K562 (cell line): ENCODE data around the gene KRTAP9-2. TPM values are rescaled to one million over a fixed set of nuclear protein-coding genes. Genes with fewer than 3 reads are reported as not detected.

Experiments
- ATAC-seq: fragments of 200-7000 bp; cut with Tn5 transposase; 3 replicates; pipeline ENCODE4 v1.9.1; 2020; ENCODE audit warnings: moderate library complexity
- BruUV-seq: library from RNA; stranded (reverse); fragments of 400-500 nt; replicated peaks from 2 replicates; lab custom pipeline; 2021; lab: Mats Ljungman, UMichigan
- CTCF ChIA-PET: fragments of 300-600 bp; formaldehyde crosslinking; extraction: SDS; loops from one replicate; lab custom pipeline; 2021; ENCODE audit warnings: low intra/inter-chr PET ratio; lab: Yijun Ruan, JAX
- POLR2A ChIA-PET: fragments of 300-600, 350-650 bp; sonication (Branson Sonifier 250); formaldehyde crosslinking; extraction: SDS; loops from one replicate; lab custom pipeline; 2021; ENCODE audit warnings: antibody characterized with exemption, inconsistent platforms; lab: Yijun Ruan, JAX
- DNase-seq, 4 experiments: peaks; one replicate each; pipeline versions ENCODE4 v3.0.0 to v3.0.0-alpha.2; 2011 to 2018; ENCODE audit warnings: low spot score in 3 of 4, mixed read lengths in 3 of 4; ENCODE audit errors: extremely low read depth in 1 of 4
- FAIRE-seq: peaks from 2 replicates; lab custom pipeline; 2011; peaks lifted over from hg19 to GRCh38; lab: Jason Lieb, UNC
- H2AFZ ChIP-seq: 2 replicates; pipeline ENCODE4 v1.6.0; 2011; ENCODE audit warnings: low read depth, low read length, control low read depth, inconsistent platforms
- H3K27ac ChIP-seq: fragments of 200-600 bp; 3 replicates; pipeline ENCODE4 v1.8.0; 2011; ENCODE audit warnings: low read depth, mild to moderate bottlenecking, control low read depth, inconsistent platforms, low read length, moderate library complexity, mixed read lengths; ENCODE audit errors: extremely low read depth
- H3K27me3 ChIP-seq, 2 experiments: fragments of 300-600 bp in 1 of 2; 2 replicates in 1 of 2; 3 replicates in 1 of 2; pipeline versions ENCODE4 v1.6.0 to v1.8.0; 2011; ENCODE audit warnings: inconsistent platforms in 2 of 2, low read length in 2 of 2, mild to moderate bottlenecking in 1 of 2, mixed read lengths in 1 of 2, moderate library complexity in 1 of 2; ENCODE audit not compliant: control insufficient read depth in 2 of 2, insufficient read depth in 2 of 2
- H3K36me3 ChIP-seq: fragments of 300-600 bp; 3 replicates; pipeline ENCODE4 v1.8.0; 2011; ENCODE audit warnings: mild to moderate bottlenecking, low read length, inconsistent platforms; ENCODE audit not compliant: control insufficient read depth, insufficient read depth
- H3K4me1 ChIP-seq, 2 experiments: fragments of 200-600 bp in 1 of 2; replicated peaks in 1 of 2; 2 replicates in 1 of 2; 3 replicates in 1 of 2; pipeline versions ENCODE4 v1.5.1 to v1.8.0; 2011; ENCODE audit warnings: inconsistent platforms in 2 of 2, low read length in 2 of 2, mild to moderate bottlenecking in 1 of 2, mixed read lengths in 1 of 2, moderate library complexity in 1 of 2; ENCODE audit not compliant: control insufficient read depth in 2 of 2, insufficient read depth in 2 of 2
- H3K4me2 ChIP-seq: 2 replicates; pipeline ENCODE4 v1.6.1; 2011; ENCODE audit warnings: low read length, control low read depth, inconsistent platforms, mixed read lengths; ENCODE audit not compliant: insufficient read depth
- H3K4me3 ChIP-seq: fragments of 200-600 bp; sonication (generic), shearing (Covaris generic); 2 replicates; pipeline ENCODE4 v1.5.1; 2016; ENCODE audit warnings: control low read depth, inconsistent platforms
- H3K79me2 ChIP-seq: fragments of 200-600 bp; 3 replicates; pipeline ENCODE4 v1.8.0; 2011; ENCODE audit warnings: low read length, inconsistent platforms; ENCODE audit not compliant: control insufficient read depth, insufficient read depth
- H3K9ac ChIP-seq, 2 experiments: 2 replicates each; pipeline versions ENCODE4 v1.6.0 to v1.6.1; 2011; ENCODE audit warnings: low read depth in 2 of 2, low read length in 2 of 2, control low read depth in 1 of 2, inconsistent platforms in 1 of 2, mild to moderate bottlenecking in 1 of 2, mixed read lengths in 1 of 2; ENCODE audit not compliant: insufficient read depth in 1 of 2
- H3K9me1 ChIP-seq: one replicate; pipeline ENCODE4 v1.6.0; 2011; ENCODE audit warnings: inconsistent platforms, mild to moderate bottlenecking, low read length, moderate library complexity; ENCODE audit not compliant: control insufficient read depth, insufficient read depth
- H3K9me3 ChIP-seq: replicated peaks from 2 replicates; pipeline ENCODE4 v1.5.1; 2011; ENCODE audit warnings: low read depth, low read length, inconsistent platforms; ENCODE audit not compliant: control insufficient read depth, insufficient read depth
- H4K20me1 ChIP-seq: replicated peaks from 2 replicates; pipeline ENCODE4 v1.6.1; 2011; ENCODE audit warnings: low read length, inconsistent platforms, mixed read lengths; ENCODE audit not compliant: control insufficient read depth, insufficient read depth
- FOXA1 ChIP-seq: fragments of 450-650 bp; IDR thresholded peaks from 2 replicates; pipeline ENCODE4 v1.6.1; 2016; ENCODE audit warnings: mild to moderate bottlenecking, borderline replicate concordance
- GTF2E2 ChIP-seq: fragments of 200-800 bp; sonication (Bioruptor generic); IDR thresholded peaks from 2 replicates; pipeline ENCODE4 v1.6.1; 2016; ENCODE audit warnings: missing genetic modification characterization, missing compliant biosample characterization
- HDAC2 ChIP-seq: fragments of 450-650 bp; IDR thresholded peaks from 2 replicates; pipeline ENCODE4 v1.6.1; 2016; ENCODE audit warnings: mild to moderate bottlenecking
- HMG20B ChIP-seq: fragments of 250-450 bp; sonication (Bioruptor Pico); IDR thresholded peaks from 2 replicates; pipeline ENCODE4 v1.5.0; 2021; ENCODE audit warnings: mild to moderate bottlenecking
- JUND ChIP-seq, 2 experiments: IDR thresholded peaks; 2 replicates in 1 of 2; 3 replicates in 1 of 2; pipeline ENCODE4 v1.6.1; 2011; ENCODE audit warnings: borderline replicate concordance in 2 of 2, low read depth in 2 of 2, low read length in 2 of 2, improper control_type of control experiment in 1 of 2, missing biosample characterization in 1 of 2, missing genetic modification characterization in 1 of 2, missing genetic modification reagents in 1 of 2
- KAT7 ChIP-seq: sonication (generic); formaldehyde crosslinking; IDR thresholded peaks from 2 replicates; pipeline ENCODE4 v1.8.0; 2022; ENCODE audit warnings: missing genetic modification reagents, mild to moderate bottlenecking, borderline replicate concordance
- ZNF253 ChIP-seq: fragments of 250-450 bp; sonication (Bioruptor Pico); conservative IDR thresholded peaks from 2 replicates; pipeline ENCODE4 v1.6.1; 2021; ENCODE audit warnings: mild to moderate bottlenecking
- whole genome bisulfite sequencing: fragments of 100-300 bp; shearing (Covaris generic); methylation state at CpG from one replicate; pipeline ENCODE4 v1.1.6; 2016; ENCODE audit warnings: low coverage, mixed read lengths; ENCODE audit not compliant: insufficient coverage; ENCODE audit errors: missing lambda C conversion rate; 5-methylcytosine and 5-hydroxymethylcytosine counted together
- in situ Hi-C: fragments of 300-500 bp; cut with MboI; formaldehyde crosslinking; loops from 4 replicates; pipeline ENCODE4 v1.15.0; 2018; ENCODE audit warnings: inconsistent platforms, mixed read lengths
- intact Hi-C: fragments of 100-400 bp; cut with micrococcal nuclease; formaldehyde crosslinking; loops from 2 replicates; pipeline ENCODE4 v1.14.2; 2022
- polyA plus RNA-seq, 8 experiments: library from polyadenylated mRNA; depleted of rRNA in 4 of 8; stranded (reverse) in 5 of 8; unstranded in 3 of 8; fragments of >200 nt; fragmentation: Nextera tagmentation in 2 of 8; fragmentation: Illumina TruSeq in 1 of 8; extraction: Ambion mirVana in 2 of 8; extraction: Trizol in 1 of 8; gene quantifications; 2 replicates each; pipeline versions ENCODE4 v1.2.1 to v1.2.3, GENCODE V29; 2011 to 2014; ENCODE audit warnings: inconsistent platforms in 1 of 8, missing spikeins in 1 of 8
- total RNA-seq, 7 experiments: library from RNA; depleted of rRNA in 6 of 7; stranded (reverse); fragments of >200 nt in 6 of 7; fragmentation: Illumina TruSeq in 2 of 7; extraction: Trizol in 2 of 7; gene quantifications; 2 replicates each; pipeline versions ENCODE4 v1.2.1 to v1.2.3, GENCODE V29; 2011 to 2021; ENCODE audit warnings: low replicate concordance in 1 of 7
- TF ChIP-seq, protein P1 (sequence below): fragments of 450-650 bp; IDR thresholded peaks from 2 replicates; pipeline ENCODE4 v1.6.1; 2016
- TF ChIP-seq, protein P2 (sequence below): fragments of 450-650 bp; IDR thresholded peaks from 2 replicates; pipeline ENCODE4 v1.6.1; 2016; ENCODE audit warnings: low read depth
- TF ChIP-seq, protein P3 (sequence below): fragments of 450-650 bp; formaldehyde crosslinking; IDR thresholded peaks from 2 replicates; pipeline ENCODE4 v1.4.0; 2020; ENCODE audit warnings: mild to moderate bottlenecking, moderate library complexity

Gene KRTAP9-2
- total and polyA plus RNA-seq, 9 of the 15 experiments (the other 6 are each of a cell fraction or from before 2014, with no cell fraction given), result not detected

DNA sequence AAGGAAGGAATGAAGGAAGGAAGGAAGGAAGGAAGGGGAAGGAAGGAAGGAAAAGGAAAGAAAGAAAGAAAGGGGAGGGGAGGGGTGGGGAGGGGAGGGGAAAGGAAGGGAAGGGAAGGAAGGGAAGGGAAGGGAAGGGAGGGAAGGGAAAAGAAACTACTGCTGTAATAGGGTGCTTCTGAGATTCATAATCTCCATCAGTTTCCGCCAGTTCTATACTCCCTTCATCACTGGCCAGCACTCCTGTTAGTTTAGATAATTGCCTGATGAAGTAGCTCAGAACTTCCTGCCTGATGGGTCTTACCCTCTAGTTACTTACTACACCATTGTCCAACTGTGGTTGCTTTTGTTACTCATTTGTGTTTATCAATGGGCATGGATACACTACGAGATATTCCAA is 36.8 kb downstream of the KRTAP9-2 start:
- no peak overlapping the region for H3K27ac ChIP-seq

More for the DNA sequence above, 36.8 kb downstream of the KRTAP9-2 start:
- no peaks in the 10 kb centered on the region for H4K20me1 ChIP-seq
- no peak overlapping the region for H2AFZ ChIP-seq
- BruUV-seq, result no TSS peak
- no peaks in the 10 kb centered on the region for H3K27me3 ChIP-seq
- no peaks in the 10 kb centered on the region for H3K4me1 ChIP-seq
- FAIRE-seq (no peak), DNase-seq (peak in 2 of 4 experiments; percentile 1), ATAC-seq (no peak)
- no peak overlapping the region for H3K4me2 ChIP-seq
- 0% methylated on average over 1 of the region's 2 CpGs for WGBS
- H3K9ac ChIP-seq, result no peak overlapping the region
- no peaks in the 10 kb centered on the region for H3K79me2 ChIP-seq
- no peaks in the 10 kb centered on the region for H3K36me3 ChIP-seq
- H3K9me3 ChIP-seq, result no peaks in the 10 kb centered on the region
- POLR2A ChIA-PET, result no interaction called here
- TF ChIP-seq HMG20B (no peak), KAT7 (CRISPR knock-in tag) (no peak), FOXA1 (no peak), HDAC2 (no peak), JUND (IDR thresholded peaks at IDR 0.05; ENCODE audit: borderline replicate concordance, low read depth, low read length) (no peak), JUND (tag; IDR thresholded peaks at IDR 0.05; ENCODE audit: borderline replicate concordance, low read depth, low read length) (no peak), GTF2E2 (tag) (no peak), ZNF253 (CRISPR knock-in tag) (no peak)
- TF ChIP-seq, protein P1, sequence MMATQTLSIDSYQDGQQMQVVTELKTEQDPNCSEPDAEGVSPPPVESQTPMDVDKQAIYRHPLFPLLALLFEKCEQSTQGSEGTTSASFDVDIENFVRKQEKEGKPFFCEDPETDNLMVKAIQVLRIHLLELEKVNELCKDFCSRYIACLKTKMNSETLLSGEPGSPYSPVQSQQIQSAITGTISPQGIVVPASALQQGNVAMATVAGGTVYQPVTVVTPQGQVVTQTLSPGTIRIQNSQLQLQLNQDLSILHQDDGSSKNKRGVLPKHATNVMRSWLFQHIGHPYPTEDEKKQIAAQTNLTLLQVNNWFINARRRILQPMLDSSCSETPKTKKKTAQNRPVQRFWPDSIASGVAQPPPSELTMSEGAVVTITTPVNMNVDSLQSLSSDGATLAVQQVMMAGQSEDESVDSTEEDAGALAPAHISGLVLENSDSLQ, result no peak
- TF ChIP-seq, protein P2, sequence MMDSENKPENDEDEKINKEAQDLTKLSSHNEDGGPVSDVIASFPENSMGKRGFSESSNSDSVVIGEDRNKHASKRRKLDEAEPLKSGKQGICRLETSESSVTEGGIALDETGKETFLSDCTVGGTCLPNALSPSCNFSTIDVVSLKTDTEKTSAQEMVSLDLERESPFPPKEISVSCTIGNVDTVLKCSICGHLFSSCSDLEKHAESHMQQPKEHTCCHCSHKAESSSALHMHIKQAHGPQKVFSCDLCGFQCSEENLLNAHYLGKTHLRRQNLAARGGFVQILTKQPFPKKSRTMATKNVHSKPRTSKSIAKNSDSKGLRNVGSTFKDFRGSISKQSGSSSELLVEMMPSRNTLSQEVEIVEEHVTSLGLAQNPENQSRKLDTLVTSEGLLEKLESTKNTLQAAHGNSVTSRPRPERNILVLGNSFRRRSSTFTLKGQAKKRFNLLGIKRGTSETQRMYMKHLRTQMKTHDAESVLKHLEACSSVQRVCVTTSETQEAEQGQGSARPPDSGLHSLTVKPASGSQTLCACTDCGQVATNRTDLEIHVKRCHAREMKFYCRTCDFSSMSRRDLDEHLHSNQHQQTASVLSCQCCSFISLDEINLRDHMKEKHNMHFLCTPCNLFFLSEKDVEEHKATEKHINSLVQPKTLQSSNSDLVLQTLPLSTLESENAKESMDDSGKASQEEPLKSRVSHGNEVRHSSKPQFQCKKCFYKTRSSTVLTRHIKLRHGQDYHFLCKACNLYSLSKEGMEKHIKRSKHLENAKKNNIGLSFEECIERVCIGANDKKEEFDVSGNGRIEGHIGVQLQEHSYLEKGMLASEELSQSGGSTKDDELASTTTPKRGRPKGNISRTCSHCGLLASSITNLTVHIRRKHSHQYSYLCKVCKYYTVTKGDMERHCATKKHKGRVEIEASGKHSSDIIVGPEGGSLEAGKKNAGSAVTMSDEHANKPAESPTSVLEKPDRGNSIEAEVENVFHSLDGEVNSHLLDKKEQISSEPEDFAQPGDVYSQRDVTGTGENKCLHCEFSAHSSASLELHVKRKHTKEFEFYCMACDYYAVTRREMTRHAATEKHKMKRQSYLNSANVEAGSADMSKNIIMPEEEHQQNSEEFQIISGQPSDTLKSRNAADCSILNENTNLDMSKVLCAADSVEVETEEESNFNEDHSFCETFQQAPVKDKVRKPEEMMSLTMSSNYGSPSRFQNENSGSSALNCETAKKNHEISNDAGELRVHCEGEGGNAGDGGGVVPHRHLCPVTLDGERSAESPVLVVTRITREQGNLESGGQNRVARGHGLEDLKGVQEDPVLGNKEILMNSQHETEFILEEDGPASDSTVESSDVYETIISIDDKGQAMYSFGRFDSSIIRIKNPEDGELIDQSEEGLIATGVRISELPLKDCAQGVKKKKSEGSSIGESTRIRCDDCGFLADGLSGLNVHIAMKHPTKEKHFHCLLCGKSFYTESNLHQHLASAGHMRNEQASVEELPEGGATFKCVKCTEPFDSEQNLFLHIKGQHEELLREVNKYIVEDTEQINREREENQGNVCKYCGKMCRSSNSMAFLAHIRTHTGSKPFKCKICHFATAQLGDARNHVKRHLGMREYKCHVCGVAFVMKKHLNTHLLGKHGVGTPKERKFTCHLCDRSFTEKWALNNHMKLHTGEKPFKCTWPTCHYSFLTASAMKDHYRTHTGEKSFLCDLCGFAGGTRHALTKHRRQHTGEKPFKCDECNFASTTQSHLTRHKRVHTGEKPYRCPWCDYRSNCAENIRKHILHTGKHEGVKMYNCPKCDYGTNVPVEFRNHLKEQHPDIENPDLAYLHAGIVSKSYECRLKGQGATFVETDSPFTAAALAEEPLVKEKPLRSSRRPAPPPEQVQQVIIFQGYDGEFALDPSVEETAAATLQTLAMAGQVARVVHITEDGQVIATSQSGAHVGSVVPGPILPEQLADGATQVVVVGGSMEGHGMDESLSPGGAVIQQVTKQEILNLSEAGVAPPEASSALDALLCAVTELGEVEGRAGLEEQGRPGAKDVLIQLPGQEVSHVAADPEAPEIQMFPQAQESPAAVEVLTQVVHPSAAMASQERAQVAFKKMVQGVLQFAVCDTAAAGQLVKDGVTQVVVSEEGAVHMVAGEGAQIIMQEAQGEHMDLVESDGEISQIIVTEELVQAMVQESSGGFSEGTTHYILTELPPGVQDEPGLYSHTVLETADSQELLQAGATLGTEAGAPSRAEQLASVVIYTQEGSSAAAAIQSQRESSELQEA, result no peak
- TF ChIP-seq, protein P3, sequence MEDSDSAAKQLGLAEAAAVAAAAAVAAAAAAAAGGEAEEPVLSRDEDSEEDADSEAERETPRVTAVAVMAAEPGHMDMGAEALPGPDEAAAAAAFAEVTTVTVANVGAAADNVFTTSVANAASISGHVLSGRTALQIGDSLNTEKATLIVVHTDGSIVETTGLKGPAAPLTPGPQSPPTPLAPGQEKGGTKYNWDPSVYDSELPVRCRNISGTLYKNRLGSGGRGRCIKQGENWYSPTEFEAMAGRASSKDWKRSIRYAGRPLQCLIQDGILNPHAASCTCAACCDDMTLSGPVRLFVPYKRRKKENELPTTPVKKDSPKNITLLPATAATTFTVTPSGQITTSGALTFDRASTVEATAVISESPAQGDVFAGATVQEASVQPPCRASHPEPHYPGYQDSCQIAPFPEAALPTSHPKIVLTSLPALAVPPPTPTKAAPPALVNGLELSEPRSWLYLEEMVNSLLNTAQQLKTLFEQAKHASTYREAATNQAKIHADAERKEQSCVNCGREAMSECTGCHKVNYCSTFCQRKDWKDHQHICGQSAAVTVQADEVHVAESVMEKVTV (CRISPR knock-in tag), result no peak
- in situ Hi-C loops (no loop called here), intact Hi-C loops (no loop called here)
- H3K9me1 ChIP-seq, result no peaks in the 10 kb centered on the region
- CTCF ChIA-PET, result no interaction called here
- no peak overlapping the region for H3K4me3 ChIP-seq
